H1 (cell line): Measurements from ENCODE around the gene ADARB2. TPM values are rescaled to one million over a fixed set of nuclear protein-coding genes. Genes with fewer than 3 reads are reported as not detected.

ENCODE experiments used
- CTCF ChIA-PET: fragments of 300-600 bp; sonication (Branson Sonifier 250); formaldehyde crosslinking; loops from one replicate; lab custom pipeline; 2021; ENCODE audit not compliant: partially characterized antibody; lab: Charles Lee
- POLR2A ChIA-PET: fragments of 300-600 bp; sonication (Branson Sonifier 250); formaldehyde crosslinking; loops from one replicate; lab custom pipeline; 2021; ENCODE audit warnings: inconsistent platforms; ENCODE audit not compliant: partially characterized antibody; lab: Charles Lee
- DNase-seq, 2 experiments: peaks; one replicate each; pipeline versions ENCODE4 v3.0.0 to v3.0.0-alpha.2; 2010 to 2022; ENCODE audit warnings: low spot score in 2 of 2, low read depth in 1 of 2, mixed read lengths in 1 of 2
- FAIRE-seq: peaks from 2 replicates; lab custom pipeline; 2011; peaks lifted over from hg19 to GRCh38; lab: Jason Lieb, UNC
- H2AFZ ChIP-seq: 2 replicates; pipeline ENCODE4 v1.8.1; 2012; ENCODE audit warnings: low read length, inconsistent platforms
- H2AK5ac ChIP-seq: 2 replicates; pipeline ENCODE4 v1.6.1; 2013; ENCODE audit warnings: low read depth, low read length
- H2BK120ac ChIP-seq: replicated peaks from 2 replicates; pipeline ENCODE3; 2013; ENCODE audit warnings: low read depth, low read length, inconsistent platforms
- H2BK12ac ChIP-seq: 2 replicates; pipeline ENCODE4 v1.6.1; 2013; ENCODE audit warnings: low read depth, low read length
- H2BK15ac ChIP-seq: 2 replicates; pipeline ENCODE4 v1.6.1; 2013; ENCODE audit warnings: low read length
- H2BK20ac ChIP-seq: 2 replicates; pipeline ENCODE4 v1.6.1; 2013; ENCODE audit warnings: low read length
- H2BK5ac ChIP-seq: 2 replicates; pipeline ENCODE4 v1.6.1; 2013; ENCODE audit warnings: low read depth, low read length
- H3K14ac ChIP-seq: 2 replicates; pipeline ENCODE4 v1.6.1; 2013; ENCODE audit warnings: inconsistent platforms; ENCODE audit not compliant: insufficient read length
- H3K18ac ChIP-seq: 2 replicates; pipeline ENCODE4 v1.6.1; 2013; ENCODE audit warnings: low read length; ENCODE audit errors: extremely low read depth
- H3K23ac ChIP-seq: 2 replicates; pipeline ENCODE4 v1.6.1; 2013; ENCODE audit warnings: inconsistent platforms; ENCODE audit not compliant: insufficient read length
- H3K23me2 ChIP-seq: 2 replicates; pipeline ENCODE4 v1.6.1; 2013; ENCODE audit warnings: low read depth, low read length
- H3K27ac ChIP-seq: 2 replicates; pipeline ENCODE4 v1.6.1; 2011; ENCODE audit warnings: low read depth, low read length, inconsistent platforms
- H3K27me3 ChIP-seq, 4 experiments: replicated peaks in 1 of 4; 1 replicate in 1 of 4; 2 replicates in 3 of 4; pipeline versions ENCODE4 v1.6.1 to v1.8.1; 2011 to 2013; ENCODE audit warnings: low read length in 3 of 4, mild to moderate bottlenecking in 3 of 4, inconsistent platforms in 2 of 4, mixed read lengths in 2 of 4, moderate library complexity in 1 of 4; ENCODE audit not compliant: control insufficient read depth in 3 of 4, insufficient read depth in 3 of 4; ENCODE audit errors: extremely low read depth in 1 of 4
- H3K36me3 ChIP-seq, 4 experiments: 2 replicates each; pipeline versions ENCODE4 v1.6.1 to v1.8.1; 2011 to 2013; ENCODE audit warnings: mild to moderate bottlenecking in 4 of 4, low read length in 3 of 4, moderate library complexity in 2 of 4, control low read depth in 1 of 4, inconsistent platforms in 1 of 4; ENCODE audit not compliant: insufficient read depth in 4 of 4, control insufficient read depth in 2 of 4
- H3K4ac ChIP-seq: replicated peaks from 2 replicates; pipeline ENCODE3; 2013; ENCODE audit warnings: low read length, low read depth, mixed read lengths, inconsistent platforms; ENCODE audit not compliant: insufficient read length
- H3K4me1 ChIP-seq, 4 experiments: replicated peaks in 1 of 4; 1 replicate in 1 of 4; 2 replicates in 3 of 4; pipeline versions ENCODE4 v1.6.1 to v1.8.1; 2011 to 2013; ENCODE audit warnings: low read length in 3 of 4, inconsistent platforms in 2 of 4, mixed read lengths in 1 of 4; ENCODE audit not compliant: insufficient read depth in 4 of 4, control insufficient read depth in 3 of 4
- H3K4me2 ChIP-seq, 2 experiments: 2 replicates each; pipeline versions ENCODE4 v1.6.1 to v1.8.1; 2011 to 2013; ENCODE audit warnings: low read depth in 2 of 2, low read length in 2 of 2, control low read depth in 1 of 2, inconsistent platforms in 1 of 2, mild to moderate bottlenecking in 1 of 2; ENCODE audit not compliant: insufficient read depth in 1 of 2
- H3K4me3 ChIP-seq, 4 experiments: fragments of 200-600, 300-600 bp in 1 of 4; sonication (generic), shearing (Covaris generic), sonication (Bioruptor Twin) in 1 of 4; 2 replicates each; pipeline versions ENCODE4 v1.5.1 to v1.8.1; 2011 to 2016; ENCODE audit warnings: low read length in 4 of 4, low read depth in 3 of 4, control low read depth in 2 of 4, inconsistent platforms in 2 of 4, mild to moderate bottlenecking in 2 of 4, mixed read lengths in 1 of 4, moderate library complexity in 1 of 4; ENCODE audit not compliant: insufficient read depth in 2 of 4; ENCODE audit errors: extremely low read depth in 1 of 4
- H3K56ac ChIP-seq: replicated peaks from 2 replicates; pipeline ENCODE3; 2013; ENCODE audit warnings: low read depth, mild to moderate bottlenecking, mixed read lengths, low read length, inconsistent platforms; ENCODE audit not compliant: insufficient read length
- H3K79me1 ChIP-seq: 2 replicates; pipeline ENCODE4 v1.6.1; 2013; ENCODE audit warnings: low read depth, low read length, control low read depth
- H3K79me2 ChIP-seq, 2 experiments: 2 replicates each; pipeline versions ENCODE4 v1.6.1 to v1.8.1; 2012 to 2013; ENCODE audit warnings: low read length in 2 of 2, mild to moderate bottlenecking in 2 of 2, inconsistent platforms in 1 of 2; ENCODE audit not compliant: insufficient read depth in 2 of 2, control insufficient read depth in 1 of 2
- H3K9ac ChIP-seq, 4 experiments: replicated peaks in 1 of 4; 1 replicate in 1 of 4; 2 replicates in 3 of 4; pipeline versions ENCODE4 v1.6.1 to v1.8.1; 2011 to 2013; ENCODE audit warnings: low read depth in 3 of 4, low read length in 3 of 4, control low read depth in 2 of 4, mild to moderate bottlenecking in 2 of 4, moderate library complexity in 2 of 4, inconsistent platforms in 1 of 4; ENCODE audit errors: extremely low read depth in 1 of 4
- H3K9me3 ChIP-seq, 2 experiments: 2 replicates each; pipeline versions ENCODE4 v1.6.1 to v1.8.1; 2012 to 2013; ENCODE audit warnings: mild to moderate bottlenecking in 2 of 2, moderate library complexity in 2 of 2, control low read depth in 1 of 2, inconsistent platforms in 1 of 2, low read depth in 1 of 2, low read length in 1 of 2, mixed read lengths in 1 of 2; ENCODE audit not compliant: insufficient read depth in 2 of 2
- H4K20me1 ChIP-seq, 2 experiments: replicated peaks in 1 of 2; 2 replicates each; pipeline versions ENCODE3 to v1.8.1; 2011 to 2013; ENCODE audit warnings: inconsistent platforms in 2 of 2, low read length in 2 of 2, mild to moderate bottlenecking in 1 of 2; ENCODE audit not compliant: insufficient read depth in 2 of 2, control insufficient read depth in 1 of 2
- H4K5ac ChIP-seq: 2 replicates; pipeline ENCODE4 v1.6.1; 2013; ENCODE audit warnings: low read length, low read depth, mixed read lengths, inconsistent platforms; ENCODE audit not compliant: insufficient read length
- H4K8ac ChIP-seq: 2 replicates; pipeline ENCODE4 v1.8.0; 2013; ENCODE audit warnings: mild to moderate bottlenecking, moderate library complexity, low read length, inconsistent platforms; ENCODE audit not compliant: insufficient read depth; ENCODE audit errors: extremely low read depth
- H4K91ac ChIP-seq: replicated peaks from 2 replicates; pipeline ENCODE3; 2013; ENCODE audit warnings: low read length, mixed read lengths, inconsistent platforms; ENCODE audit not compliant: insufficient read length
- BCL11A ChIP-seq, 2 experiments: IDR thresholded peaks; one replicate each; pipeline ENCODE4 v1.6.1; 2011; ENCODE audit warnings: low read depth in 2 of 2, low read length in 2 of 2, mild to moderate bottlenecking in 2 of 2
- EGR1 ChIP-seq: IDR thresholded peaks from 2 replicates; pipeline ENCODE4 v1.6.1; 2011; ENCODE audit warnings: low read depth, low read length, borderline replicate concordance
- EP300 ChIP-seq, 2 experiments: IDR thresholded peaks; 1 replicate in 1 of 2; 2 replicates in 1 of 2; pipeline ENCODE4 v1.6.1; 2011 to 2012; ENCODE audit warnings: low read depth in 2 of 2, low read length in 2 of 2, mild to moderate bottlenecking in 2 of 2, borderline replicate concordance in 1 of 2, inconsistent platforms in 1 of 2, moderate library complexity in 1 of 2
- EZH2 ChIP-seq: fragments of 200-600 bp; sonication (generic); IDR thresholded peaks from 2 replicates; pipeline ENCODE4 v1.7.1; 2012; ENCODE audit warnings: low read depth, mild to moderate bottlenecking, moderate library complexity, low read length, inconsistent platforms; ENCODE audit not compliant: severe bottlenecking
- GTF2F1 ChIP-seq: IDR thresholded peaks from 2 replicates; pipeline ENCODE4 v1.6.1; 2012; ENCODE audit warnings: low read depth, low read length, improper control_type of control experiment, borderline replicate concordance
- HDAC6 ChIP-seq: IDR thresholded peaks from one replicate; pipeline ENCODE4 v1.7.1; 2012; ENCODE audit warnings: low read depth, mild to moderate bottlenecking, inconsistent platforms, low read length, moderate library complexity
- JUN ChIP-seq: IDR thresholded peaks from 2 replicates; pipeline ENCODE4 v1.6.1; 2011; ENCODE audit warnings: low read depth, mild to moderate bottlenecking, improper control_type of control experiment, low read length
- RXRA ChIP-seq: IDR thresholded peaks from 2 replicates; pipeline ENCODE4 v1.6.1; 2011; ENCODE audit warnings: low read depth, mild to moderate bottlenecking, low read length, moderate library complexity; ENCODE audit not compliant: insufficient read depth
- SAP30 ChIP-seq: fragments of 300-600 bp; sonication (generic); IDR thresholded peaks from 2 replicates; pipeline ENCODE4 v1.7.1; 2012; ENCODE audit warnings: low read length, moderate library complexity, mild to moderate bottlenecking, inconsistent platforms; ENCODE audit not compliant: insufficient read depth, insufficient replicate concordance
- SIN3A ChIP-seq, 2 experiments: IDR thresholded peaks in 1 of 2; conservative IDR thresholded peaks in 1 of 2; 2 replicates each; pipeline ENCODE4 v1.6.1; 2011 to 2012; ENCODE audit warnings: low read length in 2 of 2, improper control_type of control experiment in 1 of 2, low read depth in 1 of 2, mild to moderate bottlenecking in 1 of 2
- SRF ChIP-seq: IDR thresholded peaks from 2 replicates; pipeline ENCODE4 v1.6.1; 2011; ENCODE audit warnings: mild to moderate bottlenecking, low read depth, low read length, moderate library complexity
- TBP ChIP-seq: IDR thresholded peaks from 2 replicates; pipeline ENCODE4 v1.6.1; 2011; ENCODE audit warnings: low read depth, low read length, improper control_type of control experiment
- WGBS, 2 experiments: shearing (Covaris generic) in 1 of 2; methylation state at CpG; one replicate each; pipeline versions ENCODE4 v1.1.6 to v1.1.7; 2013 to 2015; ENCODE audit warnings: low lambda C conversion rate in 2 of 2, mixed read lengths in 2 of 2, inconsistent platforms in 1 of 2, low coverage in 1 of 2, missing lambda C conversion rate in 1 of 2; ENCODE audit not compliant: insufficient replicate concordance in 2 of 2, insufficient coverage in 1 of 2, insufficient read length in 1 of 2; ENCODE audit errors: extremely low coverage in 1 of 2, missing lambda C conversion rate in 1 of 2; 5-methylcytosine and 5-hydroxymethylcytosine counted together
- polyA plus RNA-seq, 7 experiments: library from polyadenylated mRNA; depleted of rRNA in 3 of 7; stranded (reverse) in 5 of 7; unstranded in 2 of 7; fragments of >200 nt in 5 of 7; fragments of 200-250 nt in 2 of 7; gene quantifications; 1 replicate in 5 of 7; 2 replicates in 1 of 7; 4 replicates in 1 of 7; pipeline versions ENCODE4 v1.2.1 to v1.2.3, GENCODE V29; 2011 to 2013; ENCODE audit warnings: missing spikeins in 2 of 7, mixed read lengths in 2 of 7
- total RNA-seq: library from RNA; stranded (reverse); fragmentation: NEBNext Ultra II Directional; extraction: Animal tissue kit (Norgen Biotek cat#: 25700); gene quantifications from 2 replicates; pipeline ENCODE4 v1.2.1, GENCODE V29; 2021

The ADARB2 gene
- total and polyA plus RNA-seq, 2 of the 8 experiments (the other 6 are each of a cell fraction or from before 2014, with no cell fraction given): 2.2 to 2.8 TPM

- Histone ChIP-seq H3K9ac (no peak overlapping the region), H2BK12ac (no peak overlapping the region), H4K8ac (no peak overlapping the region), H3K79me1 (peaks cover 3% of the 10 kb centered on the region; the same call in 1 of the 2 replicates), H3K14ac (no peak overlapping the region), H2BK5ac (0 out of 2 replicates have a peak overlapping the region, but pooled peaks have one; percentile 21), H2AFZ (no peak overlapping the region), H3K23ac (no peak overlapping the region), H3K4me2 (no peak overlapping the region), H3K27ac (no peak overlapping the region), H2BK20ac (no peak overlapping the region), H3K79me2 (no peaks in the 10 kb centered on the region), H3K27me3 (peaks cover 0 to 4% (median 0%) of the 10 kb centered on the region in 4 experiments; a peak in 1 of 7 replicates), H3K4me1 (peaks cover 0 to 9% (median 3%) of the 10 kb centered on the region in 4 experiments; a peak in 3 of 7 replicates), H3K56ac (no peak overlapping the region), H3K4me3 (no peak overlapping the region), H3K4ac (no peak overlapping the region), H3K9me3 (no peaks in the 10 kb centered on the region), H2BK15ac (no peak overlapping the region), H4K5ac (no peak overlapping the region), H3K36me3 (no peaks in the 10 kb centered on the region; a peak in 1 of 8 replicates), H4K91ac (no peak overlapping the region), H4K20me1 (peaks cover 0 to 6% of the 10 kb centered on the region in 2 experiments), H2BK120ac (no peak overlapping the region), H3K23me2 (peaks cover 2% of the 10 kb centered on the region; the same call in 1 of the 2 replicates), H2AK5ac (no peak overlapping the region), H3K18ac (no peak overlapping the region)
- ChIA-PET CTCF (interaction anchor here (0.7 kb wide), 1 partner anchor 223 kb away, joined by 3 read pairs; no protein-coding TSS in a partner anchor), POLR2A (no interaction called here)
- DNase-seq (no peak), FAIRE-seq (no peak)
- WGBS, 2 experiments: 86% methylated on average over 15 of the region's 15 CpGs; no CpG with 5 or more reads in 1 of the 2 experiments
- no peak for TF ChIP-seq EP300 (IDR thresholded peaks at IDR 0.05; ENCODE audit: borderline replicate concordance in 1 of 2, low read depth in 2 of 2, low read length in 2 of 2)
- TF ChIP-seq HDAC6: no peak
- no peak for TF ChIP-seq BCL11A (IDR thresholded peaks at IDR 0.05; ENCODE audit: low read depth in 2 of 2, low read length in 2 of 2)
- TF ChIP-seq JUN: no peak
- no peak for TF ChIP-seq GTF2F1
- TF ChIP-seq EGR1: no peak
- TF ChIP-seq EZH2: no peak
- no peak for TF ChIP-seq SAP30
- TF ChIP-seq TBP: no peak
- TF ChIP-seq RXRA: no peak
- TF ChIP-seq SIN3A (conservative IDR thresholded peaks at IDR 0.05 in 1 of 2, IDR thresholded peaks at IDR 0.05 in 1 of 2; ENCODE audit: low read depth in 1 of 2, low read length in 2 of 2): no peak
- no peak for TF ChIP-seq SRF
These were observed 207.4 kb downstream of the ADARB2 start for GRCh38 chr10:1529806-1530413.
